H9 (cell line): ENCODE measurements around the gene NSD1. TPM values are rescaled to one million over a fixed set of nuclear protein-coding genes. Genes with fewer than 3 reads are reported as not detected.

Source experiments
- DNase-seq: peaks from one replicate; pipeline ENCODE4 v3.0.0-alpha.2; 2017
- H2AFZ ChIP-seq: one replicate; pipeline ENCODE4 v1.6.1; 2013; ENCODE audit warnings: mild to moderate bottlenecking, low read length, control low read depth, moderate library complexity
- H2AK5ac ChIP-seq: 2 replicates; pipeline ENCODE4 v1.6.1; 2013; ENCODE audit warnings: low read length, control low read depth, mixed read lengths; ENCODE audit not compliant: insufficient read length
- H2BK120ac ChIP-seq: one replicate; pipeline ENCODE4 v1.6.1; 2013; ENCODE audit warnings: low read depth, mild to moderate bottlenecking, low read length, control low read depth, inconsistent platforms; ENCODE audit not compliant: poor library complexity, severe bottlenecking
- H2BK12ac ChIP-seq: 2 replicates; pipeline ENCODE4 v1.6.1; 2013; ENCODE audit warnings: low read length, control low read depth, mixed read lengths, low read depth; ENCODE audit not compliant: insufficient read length
- H2BK15ac ChIP-seq: 2 replicates; pipeline ENCODE4 v1.6.1; 2013; ENCODE audit warnings: low read depth, low read length, control low read depth
- H2BK20ac ChIP-seq: one replicate; pipeline ENCODE4 v1.6.1; 2013; ENCODE audit warnings: low read depth, mild to moderate bottlenecking, low read length, control low read depth, inconsistent platforms; ENCODE audit not compliant: poor library complexity, severe bottlenecking
- H2BK5ac ChIP-seq: 2 replicates; pipeline ENCODE4 v1.6.1; 2013; ENCODE audit warnings: low read length, control low read depth, mixed read lengths; ENCODE audit not compliant: insufficient read length
- H3K14ac ChIP-seq: 2 replicates; pipeline ENCODE4 v1.6.1; 2013; ENCODE audit warnings: low read length, control low read depth; ENCODE audit not compliant: insufficient read depth
- H3K18ac ChIP-seq: 2 replicates; pipeline ENCODE4 v1.6.1; 2013; ENCODE audit warnings: low read depth, mild to moderate bottlenecking, mixed read lengths, low read length, control low read depth; ENCODE audit not compliant: insufficient read length
- H3K23ac ChIP-seq: 2 replicates; pipeline ENCODE4 v1.6.1; 2013; ENCODE audit warnings: low read length, control low read depth, mixed read lengths, low read depth; ENCODE audit not compliant: insufficient read length
- H3K23me2 ChIP-seq: 2 replicates; pipeline ENCODE4 v1.6.1; 2013; ENCODE audit warnings: low read depth, mild to moderate bottlenecking, mixed read lengths, low read length, control low read depth; ENCODE audit not compliant: insufficient read length, poor library complexity, severe bottlenecking
- H3K27ac ChIP-seq: 2 replicates; pipeline ENCODE4 v1.5.1; 2013; ENCODE audit warnings: low read length, control low read depth, mixed read lengths, low read depth; ENCODE audit not compliant: insufficient read length
- H3K27me3 ChIP-seq: 2 replicates; pipeline ENCODE4 v1.6.1; 2013; ENCODE audit warnings: low read length, control low read depth, inconsistent platforms; ENCODE audit not compliant: insufficient read depth
- H3K4ac ChIP-seq: 2 replicates; pipeline ENCODE4 v1.6.1; 2013; ENCODE audit warnings: low read depth, mild to moderate bottlenecking, control low read depth, inconsistent platforms, low read length, moderate library complexity
- H3K4me1 ChIP-seq: 2 replicates; pipeline ENCODE4 v1.6.1; 2013; ENCODE audit warnings: low read length, control low read depth, inconsistent platforms; ENCODE audit not compliant: insufficient read depth
- H3K4me2 ChIP-seq: 2 replicates; pipeline ENCODE4 v1.6.1; 2013; ENCODE audit warnings: low read length, control low read depth, mixed read lengths; ENCODE audit not compliant: insufficient read length, insufficient read depth
- H3K56ac ChIP-seq: 2 replicates; pipeline ENCODE4 v1.6.1; 2013; ENCODE audit warnings: low read depth, mild to moderate bottlenecking, mixed read lengths, low read length, control low read depth; ENCODE audit not compliant: insufficient read length
- H3K79me1 ChIP-seq: 2 replicates; pipeline ENCODE4 v1.6.1; 2013; ENCODE audit warnings: low read depth, mild to moderate bottlenecking, moderate library complexity, low read length, control low read depth, inconsistent platforms; ENCODE audit not compliant: insufficient read depth, poor library complexity, severe bottlenecking
- H3K79me2 ChIP-seq: 2 replicates; pipeline ENCODE4 v1.6.1; 2013; ENCODE audit warnings: low read length, control low read depth, inconsistent platforms; ENCODE audit not compliant: insufficient read depth
- H3K9ac ChIP-seq: 2 replicates; pipeline ENCODE4 v1.6.1; 2013; ENCODE audit warnings: low read length, control low read depth, mixed read lengths; ENCODE audit not compliant: insufficient read length; ENCODE audit errors: extremely low read depth
- H3K9me3 ChIP-seq: one replicate; pipeline ENCODE4 v1.6.1; 2013; ENCODE audit warnings: low read depth, low read length, inconsistent platforms; ENCODE audit not compliant: control insufficient read depth
- H3T11ph ChIP-seq: one replicate; pipeline ENCODE4 v1.6.1; 2013; ENCODE audit warnings: mild to moderate bottlenecking, low read length, control low read depth, inconsistent platforms
- H4K20me1 ChIP-seq: one replicate; pipeline ENCODE4 v1.6.1; 2013; ENCODE audit not compliant: control insufficient read depth, insufficient read length, insufficient read depth
- H4K5ac ChIP-seq: 2 replicates; pipeline ENCODE4 v1.6.1; 2013; ENCODE audit warnings: low read depth, mild to moderate bottlenecking, mixed read lengths, low read length, control low read depth; ENCODE audit not compliant: insufficient read length
- H4K8ac ChIP-seq: replicated peaks from 2 replicates; pipeline ENCODE4 v1.6.1; 2013; ENCODE audit warnings: low read length, control low read depth, mixed read lengths, low read depth; ENCODE audit not compliant: insufficient read length
- H4K91ac ChIP-seq: 2 replicates; pipeline ENCODE4 v1.6.1; 2013; ENCODE audit warnings: low read depth, mild to moderate bottlenecking, moderate library complexity, mixed read lengths, low read length, control low read depth; ENCODE audit not compliant: insufficient read length
- H3K27ac Mint-ChIP-seq, 3 experiments: 2 replicates in 2 of 3; 3 replicates in 1 of 3; pipeline ENCODE4 v1.8.0; 2020 to 2021; ENCODE audit warnings: mixed read lengths in 3 of 3, mild to moderate bottlenecking in 1 of 3, moderate library complexity in 1 of 3
- H3K27me3 Mint-ChIP-seq: 2 replicates; pipeline ENCODE4 v1.8.0; 2021; ENCODE audit warnings: low read depth, mild to moderate bottlenecking, moderate library complexity, mixed read lengths
- H3K36me3 Mint-ChIP-seq, 3 experiments: 2 replicates in 2 of 3; 3 replicates in 1 of 3; pipeline ENCODE4 v1.8.0; 2020 to 2021; ENCODE audit warnings: low read depth in 3 of 3, mixed read lengths in 3 of 3; ENCODE audit not compliant: insufficient read depth in 1 of 3
- H3K4me1 Mint-ChIP-seq, 2 experiments: 2 replicates each; pipeline ENCODE4 v1.8.0; 2020; ENCODE audit warnings: mixed read lengths in 2 of 2
- H3K4me3 Mint-ChIP-seq, 2 experiments: 2 replicates in 1 of 2; 3 replicates in 1 of 2; pipeline ENCODE4 v1.8.0; 2020 to 2021; ENCODE audit warnings: mild to moderate bottlenecking in 2 of 2, mixed read lengths in 2 of 2, moderate library complexity in 1 of 2
- H3K9me3 Mint-ChIP-seq, 2 experiments: 2 replicates in 1 of 2; 3 replicates in 1 of 2; pipeline ENCODE4 v1.8.0; 2020; ENCODE audit warnings: mild to moderate bottlenecking in 2 of 2, mixed read lengths in 2 of 2, moderate library complexity in 1 of 2
- WGBS: extraction: QIAGEN DNeasy Blood & Tissue Kit; methylation state at CpG from one replicate; pipeline ENCODE4 v1.1.7; 2013; ENCODE audit warnings: missing lambda C conversion rate, low lambda C conversion rate, mixed read lengths; ENCODE audit not compliant: insufficient read length; ENCODE audit errors: extremely low coverage; 5-methylcytosine and 5-hydroxymethylcytosine counted together
- long read RNA-seq: library from polyadenylated mRNA; unstranded; transcript quantifications from one replicate; pipeline ENCODE4 v2.0.0, GENCODE V29; 2020
- total RNA-seq: library from RNA; stranded (reverse); gene quantifications from 2 replicates; pipeline ENCODE4 v1.2.1, GENCODE V29; 2021
- TF ChIP-seq, protein P1 (sequence below): fragments of 200-600 bp; sonication (generic); conservative IDR thresholded peaks from 3 replicates; pipeline ENCODE4 v1.8.0; 2021; ENCODE audit warnings: antibody characterized with exemption, mild to moderate bottlenecking

The NSD1 gene
- 197 and 213 TPM in 2 replicates for total RNA-seq
- long read RNA-seq, transcript NSD1-215 (2 exons, 1,414 nt), result major isoform, 7 of 408 reads
- long read RNA-seq, partial matches to known transcripts, result 189 of 408 reads
- long read RNA-seq, other reads (novel, unspliced or antisense), result 206 of 408 reads

- H3K27ac Mint-ChIP-seq, result peak within 1 kb of the TSS; percentile 96 to 99 (median 97)
- Histone ChIP-seq H3K27me3 (no peaks in the 10 kb centered on the region), H3K9ac (peak within 1 kb of the TSS; percentile 91), H2BK20ac (no peak within 1 kb of the TSS), H3K4me1 (peaks cover 16% of the 10 kb centered on the region), H2AFZ (no peak within 1 kb of the TSS), H3T11ph (no peak within 1 kb of the TSS), H3K18ac (peak within 1 kb of the TSS; percentile 99), H4K20me1 (no peaks in the 10 kb centered on the region), H3K23ac (no peak within 1 kb of the TSS), H3K4ac (peak within 1 kb of the TSS; percentile 87), H3K9me3 (no peaks in the 10 kb centered on the region), H3K23me2 (peaks cover 18% of the 10 kb centered on the region), H4K91ac (peak within 1 kb of the TSS; percentile 99), H3K79me1 (no peaks in the 10 kb centered on the region), H4K5ac (peak within 1 kb of the TSS; percentile 33), H3K27ac (peak within 1 kb of the TSS; percentile 81), H2BK5ac (peak within 1 kb of the TSS; percentile 81), H2AK5ac (no peak within 1 kb of the TSS), H4K8ac (no peak within 1 kb of the TSS), H3K4me2 (peak within 1 kb of the TSS; percentile 59), H2BK120ac (peak within 1 kb of the TSS; percentile 88), H3K56ac (no peak within 1 kb of the TSS), H3K14ac (peak within 1 kb of the TSS; percentile 99), H2BK12ac (peak within 1 kb of the TSS; percentile 71), H2BK15ac (0 out of 2 replicates have a peak within 1 kb of the TSS, but pooled peaks have one; percentile 39), H3K79me2 (peaks cover 32% of the 10 kb centered on the region; the same call in 1 of the 2 replicates)
- no CpG with 5 or more reads among the region's 93 CpGs for WGBS
- peaks cover 29 to 38% (median 38%) of the 10 kb centered on the region in 3 experiments for H3K36me3 Mint-ChIP-seq
- H3K9me3 Mint-ChIP-seq, result no peaks in the 10 kb centered on the region
- peaks cover 34 to 43% of the 10 kb centered on the region in 2 experiments for H3K4me1 Mint-ChIP-seq
- DNase-seq, result peak; percentile 95
- peak within 1 kb of the TSS; percentile 82 to 91 for H3K4me3 Mint-ChIP-seq
- TF ChIP-seq, protein P1, sequence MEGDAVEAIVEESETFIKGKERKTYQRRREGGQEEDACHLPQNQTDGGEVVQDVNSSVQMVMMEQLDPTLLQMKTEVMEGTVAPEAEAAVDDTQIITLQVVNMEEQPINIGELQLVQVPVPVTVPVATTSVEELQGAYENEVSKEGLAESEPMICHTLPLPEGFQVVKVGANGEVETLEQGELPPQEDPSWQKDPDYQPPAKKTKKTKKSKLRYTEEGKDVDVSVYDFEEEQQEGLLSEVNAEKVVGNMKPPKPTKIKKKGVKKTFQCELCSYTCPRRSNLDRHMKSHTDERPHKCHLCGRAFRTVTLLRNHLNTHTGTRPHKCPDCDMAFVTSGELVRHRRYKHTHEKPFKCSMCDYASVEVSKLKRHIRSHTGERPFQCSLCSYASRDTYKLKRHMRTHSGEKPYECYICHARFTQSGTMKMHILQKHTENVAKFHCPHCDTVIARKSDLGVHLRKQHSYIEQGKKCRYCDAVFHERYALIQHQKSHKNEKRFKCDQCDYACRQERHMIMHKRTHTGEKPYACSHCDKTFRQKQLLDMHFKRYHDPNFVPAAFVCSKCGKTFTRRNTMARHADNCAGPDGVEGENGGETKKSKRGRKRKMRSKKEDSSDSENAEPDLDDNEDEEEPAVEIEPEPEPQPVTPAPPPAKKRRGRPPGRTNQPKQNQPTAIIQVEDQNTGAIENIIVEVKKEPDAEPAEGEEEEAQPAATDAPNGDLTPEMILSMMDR, result no peak
- peaks cover 4% of the 10 kb centered on the region; the same call in 1 of the 2 replicates for H3K27me3 Mint-ChIP-seq
These were observed at the start of gene NSD1 for GRCh38 chr5:177133096-177133852. NSD1 (plus strand) TSS chr5:177133773; CDS start chr5:177135104, 1,331 bp downstream.
